GM18520 (cell line): ENCODE data around the gene SEMA4F.
"Not testable (repeated sequence)": the region's sequence is repeated elsewhere in the genome, so short reads cannot be mapped to it uniquely, and the experiment has no call there.

Experiments used
- ATAC-seq: cut with Tn5 transposase; IDR thresholded peaks from one replicate; pipeline ENCODE4 v1.9.1; 2021; ENCODE audit not compliant: unreplicated experiment

SEMA4F gene, protein sequence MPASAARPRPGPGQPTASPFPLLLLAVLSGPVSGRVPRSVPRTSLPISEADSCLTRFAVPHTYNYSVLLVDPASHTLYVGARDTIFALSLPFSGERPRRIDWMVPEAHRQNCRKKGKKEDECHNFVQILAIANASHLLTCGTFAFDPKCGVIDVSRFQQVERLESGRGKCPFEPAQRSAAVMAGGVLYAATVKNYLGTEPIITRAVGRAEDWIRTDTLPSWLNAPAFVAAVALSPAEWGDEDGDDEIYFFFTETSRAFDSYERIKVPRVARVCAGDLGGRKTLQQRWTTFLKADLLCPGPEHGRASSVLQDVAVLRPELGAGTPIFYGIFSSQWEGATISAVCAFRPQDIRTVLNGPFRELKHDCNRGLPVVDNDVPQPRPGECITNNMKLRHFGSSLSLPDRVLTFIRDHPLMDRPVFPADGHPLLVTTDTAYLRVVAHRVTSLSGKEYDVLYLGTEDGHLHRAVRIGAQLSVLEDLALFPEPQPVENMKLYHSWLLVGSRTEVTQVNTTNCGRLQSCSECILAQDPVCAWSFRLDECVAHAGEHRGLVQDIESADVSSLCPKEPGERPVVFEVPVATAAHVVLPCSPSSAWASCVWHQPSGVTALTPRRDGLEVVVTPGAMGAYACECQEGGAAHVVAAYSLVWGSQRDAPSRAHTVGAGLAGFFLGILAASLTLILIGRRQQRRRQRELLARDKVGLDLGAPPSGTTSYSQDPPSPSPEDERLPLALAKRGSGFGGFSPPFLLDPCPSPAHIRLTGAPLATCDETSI

GRCh38 chr2:74653985-74654882, at the start of gene SEMA4F:
Gene SEMA4F (plus strand): TSS chr2:74654247. CDS start chr2:74654377, 130 bp downstream.
- peak; percentile 99 for ATAC-seq

GRCh38 chr2:74606927-74607326, 47.1 kb upstream of the SEMA4F start:
- ATAC-seq = no peak

DNA sequence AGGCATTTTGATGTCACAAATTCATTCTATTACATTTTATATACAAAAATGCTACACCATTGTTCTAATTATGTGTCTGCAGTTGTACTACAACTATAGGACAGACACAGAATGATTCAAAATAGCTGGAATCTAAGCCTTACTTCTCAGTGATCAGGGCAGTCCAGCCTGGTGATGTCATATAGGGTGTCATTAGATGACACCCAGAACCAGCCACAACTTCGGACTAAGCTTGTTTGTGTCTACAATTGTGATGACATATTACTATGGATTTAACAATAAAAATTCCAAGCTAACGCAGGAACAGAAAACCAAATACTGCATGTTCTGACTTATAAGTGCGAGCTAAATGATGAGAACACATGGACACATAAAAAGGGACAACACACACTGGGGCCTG, 36.9 kb upstream of the SEMA4F start:
- no peak for ATAC-seq

DNA sequence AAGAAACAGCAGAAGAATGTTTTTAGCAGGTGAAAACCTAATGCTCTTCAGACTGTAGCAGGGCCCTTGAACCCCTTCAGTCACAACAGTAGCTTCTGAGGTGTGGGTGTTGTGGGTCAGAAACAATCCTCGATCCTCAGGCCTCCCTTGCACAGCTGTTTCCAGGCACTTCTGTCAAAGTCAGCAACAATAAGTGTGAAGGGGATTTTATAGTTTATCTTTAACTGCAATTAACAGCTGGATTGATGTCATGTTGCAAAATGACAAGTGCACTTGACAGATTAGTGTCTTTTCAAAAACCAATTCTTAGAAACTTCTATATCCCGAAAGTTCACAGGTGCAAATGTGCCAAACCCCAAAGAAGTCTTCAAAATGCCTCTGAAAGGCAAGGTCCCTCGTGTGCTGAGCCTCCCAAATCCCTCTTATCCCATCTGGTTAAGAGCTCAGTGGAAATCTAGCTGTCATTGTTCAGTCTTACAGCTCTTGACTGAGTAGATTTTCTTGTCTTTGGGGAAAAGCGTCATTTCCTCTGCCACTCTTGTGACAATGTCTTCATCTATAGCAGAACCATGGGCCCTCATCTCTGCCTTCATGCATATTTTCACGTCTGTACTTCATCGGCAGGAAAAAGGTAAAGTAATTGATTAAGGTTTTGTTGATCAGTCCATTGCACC, 35.5 kb upstream of the SEMA4F start:
- no peak for ATAC-seq

DNA sequence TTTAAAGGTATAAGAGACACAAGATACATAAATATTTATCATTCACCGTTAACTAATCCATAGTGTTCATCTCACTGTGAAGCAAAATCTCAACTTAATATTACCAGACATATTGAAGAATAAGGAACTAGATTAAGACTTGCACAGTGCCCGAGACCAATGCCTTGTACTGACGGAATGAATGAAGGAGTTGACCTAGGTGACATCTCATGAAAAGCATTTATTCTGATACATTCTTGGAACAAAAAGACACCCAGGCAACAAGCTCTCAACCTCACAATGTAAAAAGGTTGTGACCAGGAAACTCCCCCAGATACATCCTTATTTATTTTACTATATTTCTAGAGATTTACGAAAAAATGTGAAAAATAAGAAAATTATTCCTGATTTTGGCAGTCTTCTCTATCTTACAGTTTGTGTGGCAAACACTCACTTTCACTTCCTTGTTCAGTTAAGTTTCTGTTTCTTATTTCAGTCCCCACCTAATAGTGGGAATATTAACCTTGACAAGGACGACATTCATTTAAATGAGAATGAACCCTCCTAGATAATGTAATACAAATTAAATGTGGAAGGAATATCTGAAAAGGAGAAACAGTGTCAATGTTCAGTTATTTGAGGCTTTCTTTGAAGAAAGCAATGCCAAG, 34.3 kb upstream of the SEMA4F start:
- ATAC-seq = no peak

DNA sequence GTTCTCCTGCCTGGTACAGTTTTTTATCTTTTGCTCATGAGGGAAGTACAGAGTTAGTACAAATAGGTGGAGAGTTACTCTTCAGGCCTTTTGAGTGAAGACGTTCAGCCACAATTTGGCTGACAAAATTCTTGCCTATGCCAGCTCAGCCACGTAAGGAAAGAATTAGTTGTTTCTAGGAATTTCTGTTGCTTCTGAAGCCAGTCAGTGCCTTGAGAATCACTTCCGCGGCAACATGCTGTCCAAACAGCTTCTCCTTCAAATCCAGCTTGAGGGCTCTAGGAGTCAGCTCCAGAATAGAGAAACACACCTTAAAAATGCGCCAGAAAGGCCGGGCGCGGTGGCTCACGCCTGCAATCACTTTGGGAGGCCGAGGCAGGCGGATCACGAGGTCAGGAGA, 33.4 kb upstream of the SEMA4F start:
- no peak for ATAC-seq

DNA sequence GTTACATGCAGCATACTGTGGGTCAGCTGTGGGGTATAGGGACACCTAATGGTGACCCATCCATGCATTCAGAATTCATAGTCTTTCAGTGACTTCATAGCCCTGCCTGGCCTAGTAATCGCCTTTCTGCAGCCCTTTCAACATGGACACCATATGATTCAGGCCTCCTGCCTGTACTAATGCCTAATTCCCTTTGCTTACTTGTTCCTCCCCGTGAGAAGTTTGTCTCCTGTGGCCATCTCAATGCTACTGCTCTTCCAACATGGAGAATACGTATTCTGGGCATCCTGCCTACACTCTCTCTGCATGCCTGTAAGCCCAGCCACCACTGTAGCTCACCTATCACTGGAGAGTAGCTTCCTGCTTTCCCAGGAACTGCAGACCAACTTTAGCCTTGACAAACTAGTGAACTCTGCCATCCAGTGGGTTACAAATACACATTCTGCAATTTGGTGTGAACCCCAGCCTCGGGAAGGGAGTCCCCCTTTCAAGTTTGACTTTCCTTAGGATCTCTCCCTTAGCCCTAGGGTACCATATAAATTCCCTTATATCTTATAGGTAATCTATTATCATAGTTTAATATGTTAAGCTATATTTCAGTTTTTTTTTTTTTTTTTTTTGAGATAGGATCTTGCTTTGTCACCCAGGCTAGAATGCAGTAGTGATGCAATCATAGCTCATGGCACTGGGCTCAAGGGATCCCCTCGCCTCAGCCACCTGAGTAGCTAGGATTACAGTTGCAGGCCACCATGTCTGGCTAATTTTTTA, 28.2 kb upstream of the SEMA4F start:
- ATAC-seq = no peak

- ATAC-seq = no peak
These were observed 25.4 kb upstream of the SEMA4F start for GRCh38 chr2:74628538-74629105.

DNA sequence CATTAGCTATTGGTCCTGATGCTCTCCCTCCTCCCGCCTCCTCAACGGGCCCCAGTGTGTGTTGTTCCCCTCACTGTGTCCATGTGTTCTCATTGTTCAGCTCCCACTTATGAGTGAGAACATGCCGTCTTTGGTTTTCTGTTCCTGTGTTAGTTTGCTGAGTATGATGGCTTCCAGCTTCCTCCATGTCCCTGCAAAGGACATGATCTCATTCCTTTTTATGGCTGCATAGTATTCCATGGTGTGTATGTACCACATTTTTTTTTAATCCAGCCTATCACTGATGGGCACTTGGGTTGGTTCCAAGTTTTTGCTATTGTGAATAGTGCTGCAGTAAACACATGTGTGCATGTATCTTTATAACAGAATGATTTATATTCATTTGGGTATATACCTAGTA, 23.6 kb upstream of the SEMA4F start:
- not testable (repeated sequence) for ATAC-seq

- no peak for ATAC-seq
These were observed 21.7 kb upstream of the SEMA4F start for GRCh38 chr2:74632209-74632938.

GRCh38 chr2:74632939-74633312, 21.1 kb upstream of the SEMA4F start:
- no peak for ATAC-seq

- ATAC-seq = no peak
These were observed 14.5 kb upstream of the SEMA4F start for GRCh38 chr2:74639550-74639949.

DNA sequence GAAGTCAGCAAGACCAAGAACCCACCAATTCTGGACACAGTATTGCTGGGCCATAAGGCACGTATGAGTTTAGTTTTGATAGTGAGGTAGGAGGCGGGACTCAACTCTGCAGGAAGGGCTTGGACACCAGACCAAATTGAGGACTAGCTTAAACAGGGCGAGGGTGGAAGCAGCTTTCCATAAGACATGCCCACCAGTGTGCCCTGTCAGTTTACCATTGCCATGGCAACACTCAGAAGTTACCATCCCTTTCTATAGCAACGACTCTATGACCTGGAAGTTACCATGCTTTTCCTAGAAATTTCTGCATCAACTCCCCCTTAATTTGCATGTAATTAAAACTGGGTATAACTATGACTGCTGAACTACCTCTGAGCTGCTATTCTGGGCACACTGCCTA, 8.7 kb upstream of the SEMA4F start:
- no peak for ATAC-seq

DNA sequence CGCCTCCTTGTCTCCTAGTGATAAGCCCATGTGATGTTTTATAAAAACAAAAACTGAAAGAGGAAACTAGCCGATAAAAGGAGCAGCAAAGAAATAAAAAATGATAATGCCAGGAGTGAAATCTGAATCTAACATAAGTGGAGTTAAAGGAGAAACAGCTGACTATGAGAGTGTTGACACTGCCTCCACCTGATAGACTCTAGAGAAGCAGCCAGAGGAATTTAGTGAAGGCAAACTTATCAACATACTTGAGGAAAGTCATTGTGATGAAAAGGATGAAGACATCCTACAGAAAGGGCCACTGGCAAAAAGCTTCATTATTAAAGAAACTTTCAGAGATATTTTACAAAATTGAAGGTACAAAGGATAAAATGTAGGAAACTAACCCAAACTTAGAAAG, 7.8 kb upstream of the SEMA4F start:
- ATAC-seq = no peak

GRCh38 chr2:74646834-74647482, 7.1 kb upstream of the SEMA4F start:
- no peak for ATAC-seq

DNA sequence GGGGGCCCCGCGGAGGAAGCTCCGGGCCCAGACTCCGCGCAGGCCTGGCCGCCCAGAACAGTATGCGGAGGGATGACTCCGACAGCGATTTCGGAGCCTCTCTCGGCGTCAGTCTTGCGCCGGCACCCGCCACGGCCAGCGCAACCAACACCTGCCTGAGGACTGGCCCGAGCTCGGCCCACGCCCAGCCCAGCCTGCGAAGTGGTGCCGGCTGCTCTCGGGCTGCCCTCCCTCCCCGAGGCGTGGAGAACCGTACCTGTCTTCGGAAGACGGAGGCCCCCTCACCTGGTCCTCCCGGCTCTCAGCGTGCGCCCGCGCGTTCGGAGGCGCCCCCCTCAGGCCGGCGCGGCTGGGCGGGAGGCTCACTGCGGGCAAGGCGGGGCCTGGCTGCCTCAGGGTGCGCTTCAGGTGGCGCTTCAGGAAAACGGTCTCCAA, 6.0 kb upstream of the SEMA4F start, which contains the start of gene M1AP:
Gene M1AP (minus strand): TSS at position 322 of the 435 bp plus-strand sequence. CDS start 8,055 bp downstream, outside the sequence.
- ATAC-seq = no peak

DNA sequence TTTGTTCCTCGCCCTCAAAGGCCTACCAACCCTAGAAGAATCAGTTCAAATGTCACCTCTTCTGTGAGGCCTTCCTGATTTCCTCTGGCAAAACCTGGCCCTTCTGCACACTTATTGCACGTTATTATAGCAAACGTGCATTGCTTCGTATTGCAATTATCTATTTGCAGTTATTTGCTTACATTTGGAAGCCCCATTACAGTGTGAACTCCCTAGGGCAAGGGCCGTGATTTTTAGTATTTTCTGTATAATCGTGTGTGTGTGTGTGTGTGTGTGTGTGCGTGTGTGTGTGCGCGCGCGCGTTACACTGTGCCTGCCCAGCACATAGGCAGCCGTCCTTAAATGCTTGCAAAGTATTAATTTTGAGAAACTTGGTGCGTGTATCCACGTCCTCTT, 460 bp upstream of the SEMA4F start:
- no peak for ATAC-seq

DNA sequence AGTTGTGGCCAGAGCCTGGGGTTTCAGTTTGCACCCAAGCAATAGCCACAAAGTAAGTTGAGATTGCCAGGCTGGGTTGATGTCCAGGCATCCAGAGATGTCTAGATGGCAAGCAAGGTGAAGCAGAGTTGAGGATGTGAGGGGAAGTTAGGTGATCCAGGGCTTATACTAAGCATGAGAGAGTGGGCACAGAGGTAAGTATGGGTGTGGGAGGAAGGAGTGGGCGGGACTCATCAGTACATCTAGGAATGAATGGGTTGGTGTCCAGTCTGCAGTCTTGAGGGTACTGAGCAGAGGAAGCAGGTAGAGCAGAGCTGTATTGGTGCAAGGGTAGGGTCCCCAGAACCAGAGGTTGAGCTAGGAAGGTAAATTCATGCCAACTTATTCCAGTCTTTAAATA, 1.5 kb downstream of the SEMA4F start:
- ATAC-seq = no peak
